ENCODE measurements around the gene DSCAM.

Gene DSCAM

DNA sequence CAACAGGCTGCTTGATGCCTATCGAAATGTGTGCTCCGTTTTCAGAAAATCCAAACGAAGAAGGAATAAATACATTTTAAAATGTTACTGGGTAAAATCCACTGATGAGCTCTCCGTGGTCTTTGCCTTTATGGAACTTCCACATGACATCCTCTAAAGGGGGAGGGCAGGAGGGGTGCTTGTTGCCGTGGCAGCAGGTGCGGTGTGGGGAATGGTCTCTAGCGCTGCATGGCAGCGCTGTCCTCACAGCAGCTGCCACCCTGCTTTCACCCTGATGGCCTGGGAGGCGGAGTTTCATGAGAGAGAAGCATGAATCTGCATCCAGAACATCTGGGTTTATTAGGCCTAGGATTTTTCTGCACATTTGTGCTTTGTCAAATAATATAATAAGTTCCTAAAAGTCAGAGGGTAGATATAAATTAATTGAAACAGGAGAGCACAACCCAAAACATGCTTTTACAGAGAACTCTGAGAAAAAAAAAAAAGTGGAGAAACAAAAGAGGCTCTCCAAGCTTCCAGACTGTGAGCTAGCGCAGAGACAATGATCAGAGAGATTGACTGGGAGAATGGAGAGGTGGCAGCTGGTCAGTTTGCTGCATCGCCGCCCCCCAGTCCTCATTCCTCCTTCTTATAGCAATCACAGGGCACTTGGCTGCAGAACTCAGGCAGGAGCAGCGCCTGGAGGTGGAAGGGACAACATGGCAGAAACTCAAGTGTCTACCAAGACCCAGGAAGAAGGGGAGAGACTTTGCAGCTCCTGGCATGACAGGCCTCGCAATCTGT is 228.6 kb downstream of the DSCAM start:
- no peak for DNase-seq (ENCODE audit: low read depth in 4 of 4, low spot score in 1 of 4)

DNA sequence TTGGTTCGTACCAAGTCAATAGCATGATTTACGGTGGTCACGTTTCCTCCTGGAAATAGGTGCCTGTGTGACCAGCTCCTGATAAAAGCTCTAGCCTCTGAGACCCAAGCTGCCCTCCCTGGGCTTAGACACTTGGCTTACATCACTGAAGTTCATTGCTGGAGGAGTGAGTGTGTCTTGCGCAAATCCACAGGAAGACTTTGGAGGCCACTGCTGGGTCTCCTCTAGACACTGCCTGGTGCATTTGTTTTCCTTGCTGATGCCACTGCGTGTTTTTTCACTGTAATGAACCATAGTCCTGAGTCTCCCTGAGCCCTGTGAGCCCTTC is 230.6 kb downstream of the DSCAM start:
- DNase-seq (ENCODE audit: low read depth in 4 of 4, low spot score in 1 of 4), result no peak

DNA sequence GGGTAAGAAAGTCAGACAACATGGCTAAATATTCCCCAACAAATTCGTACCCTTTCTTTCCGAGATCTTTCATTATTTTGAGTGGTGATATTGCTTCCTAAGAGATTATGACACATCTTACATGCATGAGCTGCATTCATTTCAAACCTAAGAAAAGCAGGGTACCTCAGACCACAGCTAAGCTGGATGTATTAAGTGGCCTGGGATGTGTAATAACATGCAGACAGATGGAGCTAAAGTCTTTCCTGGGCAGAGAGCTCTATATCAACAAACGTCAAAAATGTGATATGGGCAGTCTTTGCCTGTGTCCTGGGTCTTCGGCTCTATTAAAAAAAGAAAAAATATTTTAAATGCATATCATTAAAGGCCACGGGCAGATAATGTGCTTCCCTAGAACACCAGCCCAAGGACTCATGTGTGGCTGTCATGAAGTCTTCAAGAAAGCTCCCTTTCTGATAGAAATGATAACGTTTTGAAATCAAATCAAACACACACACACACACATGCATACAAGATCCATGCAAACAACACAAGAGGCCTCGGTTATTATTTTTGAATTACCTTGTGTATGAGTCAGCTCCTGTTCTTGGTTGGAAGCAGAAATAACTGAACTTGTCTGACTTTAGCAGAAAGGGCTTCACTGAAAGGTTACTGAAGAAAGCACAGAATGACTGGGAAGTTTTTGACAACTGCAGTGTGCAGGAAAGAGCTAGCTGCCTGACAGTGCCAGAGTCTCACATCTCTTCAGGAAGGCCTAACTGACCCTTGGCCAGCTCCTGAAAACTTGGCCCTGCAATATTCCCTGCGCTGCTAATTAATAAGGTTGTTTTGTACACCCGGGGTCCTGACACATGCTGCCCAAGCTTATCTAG is 231.2 kb downstream of the DSCAM start:
- DNase-seq (ENCODE audit: low read depth in 4 of 4, low spot score in 1 of 4), result no peak

DNA sequence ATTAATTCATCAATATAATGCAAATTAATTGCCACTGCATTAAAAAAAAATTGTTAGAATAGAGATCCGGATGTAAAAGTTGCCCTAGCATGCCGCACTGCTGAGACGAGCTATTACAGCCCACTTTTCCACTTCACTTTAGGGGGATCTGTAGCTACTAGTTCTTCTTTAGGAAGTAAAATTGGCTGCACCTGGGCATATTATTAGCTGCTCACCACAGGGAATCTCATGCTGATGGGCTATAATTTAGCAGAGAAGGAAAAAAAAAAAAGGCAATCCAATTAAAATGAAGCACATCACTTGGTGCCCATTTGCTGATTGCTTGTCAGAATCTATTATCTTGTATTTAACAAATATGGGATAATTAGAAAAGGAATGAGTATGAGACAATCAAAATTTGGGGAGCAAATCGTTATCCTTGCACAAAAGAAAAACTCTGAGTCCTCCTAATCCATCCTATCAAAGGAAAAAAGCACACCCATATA is 233.4 kb downstream of the DSCAM start:
- DNase-seq (ENCODE audit: low read depth in 4 of 4, low spot score in 1 of 4), result no peak

DNA sequence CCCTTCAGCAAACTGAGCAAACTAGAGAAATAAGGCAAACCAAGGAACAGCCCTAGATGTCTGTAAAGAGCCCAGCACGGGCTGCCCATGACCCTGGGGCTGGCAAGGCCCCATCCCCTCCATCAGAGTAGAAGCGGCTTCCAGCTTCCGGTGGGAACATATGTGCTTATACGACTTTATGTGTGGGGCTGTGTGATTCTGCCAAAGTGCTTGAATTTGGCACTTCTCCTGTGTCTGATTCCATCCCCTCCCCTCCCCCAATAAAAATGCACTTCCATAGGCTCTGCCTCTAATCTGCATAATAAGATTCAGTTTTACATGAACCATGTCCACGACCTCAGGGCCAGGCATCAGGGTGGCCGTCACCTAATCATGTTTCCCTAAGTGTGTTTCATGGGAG is 236.6 kb downstream of the DSCAM start:
- no peak for DNase-seq (ENCODE audit: low read depth in 4 of 4, low spot score in 1 of 4)

DNA sequence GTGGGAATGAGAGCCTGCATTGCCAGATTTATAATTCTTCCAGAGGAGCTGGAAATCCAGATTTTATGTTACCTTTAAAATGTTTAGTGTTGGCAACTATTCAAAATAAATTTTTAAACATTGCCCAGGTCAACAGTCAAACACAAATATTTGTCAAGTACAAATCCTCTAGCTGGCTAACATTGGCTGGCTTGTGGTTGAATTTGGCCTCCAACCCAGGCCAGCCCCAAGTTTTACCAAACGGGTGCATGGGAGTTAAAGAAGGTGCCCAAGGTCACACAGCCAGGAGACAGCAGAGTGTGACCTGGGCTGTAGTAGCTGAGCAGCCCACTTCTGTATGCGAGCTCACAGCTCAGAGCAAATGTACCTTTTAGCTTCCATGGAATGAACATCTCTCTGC is 240.6 kb downstream of the DSCAM start:
- DNase-seq (ENCODE audit: low read depth in 4 of 4, low spot score in 1 of 4), result no peak

DNA sequence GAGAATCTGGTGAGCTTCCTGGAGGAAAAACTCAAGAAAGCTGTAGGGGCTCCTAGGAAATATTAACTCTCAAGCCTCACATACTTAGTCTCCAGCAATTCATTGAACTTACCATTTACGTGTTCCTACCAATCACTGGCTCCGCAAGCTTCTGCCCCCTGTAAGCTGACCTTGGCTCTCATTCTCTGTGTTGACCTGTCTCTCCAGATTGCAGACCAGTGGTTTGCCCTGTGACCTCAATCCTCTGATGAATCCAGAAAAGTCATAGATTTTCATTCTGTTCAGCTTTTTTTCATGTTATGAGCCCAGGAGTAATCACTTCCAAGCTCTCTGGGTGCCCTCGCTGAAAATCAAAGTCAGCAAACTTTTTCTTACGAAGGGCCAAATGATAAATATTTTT is 241.9 kb downstream of the DSCAM start:
- no peak for DNase-seq (ENCODE audit: low read depth in 4 of 4, low spot score in 1 of 4)

DNA sequence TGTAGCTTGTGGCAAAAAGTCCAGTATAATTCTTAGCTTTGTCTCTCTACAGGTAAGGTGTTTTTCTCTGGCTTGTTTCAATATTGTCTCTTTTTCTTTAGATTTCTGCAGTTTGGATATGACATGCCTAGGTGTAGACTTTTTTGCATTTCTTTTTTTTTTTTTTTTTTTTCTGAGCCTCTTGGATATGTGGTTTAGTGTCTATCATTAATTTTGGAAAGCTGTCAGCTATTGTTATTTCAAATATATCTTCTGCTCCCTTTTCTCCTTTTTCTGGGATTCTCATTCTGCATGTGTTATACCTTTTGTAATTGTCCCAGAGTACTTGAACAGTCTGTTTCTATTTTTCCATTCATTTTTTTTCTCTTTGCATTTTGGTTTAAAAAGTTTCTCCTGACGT is 243.2 kb downstream of the DSCAM start:
- DNase-seq (ENCODE audit: low read depth in 4 of 4, low spot score in 1 of 4), result no peak

DNA sequence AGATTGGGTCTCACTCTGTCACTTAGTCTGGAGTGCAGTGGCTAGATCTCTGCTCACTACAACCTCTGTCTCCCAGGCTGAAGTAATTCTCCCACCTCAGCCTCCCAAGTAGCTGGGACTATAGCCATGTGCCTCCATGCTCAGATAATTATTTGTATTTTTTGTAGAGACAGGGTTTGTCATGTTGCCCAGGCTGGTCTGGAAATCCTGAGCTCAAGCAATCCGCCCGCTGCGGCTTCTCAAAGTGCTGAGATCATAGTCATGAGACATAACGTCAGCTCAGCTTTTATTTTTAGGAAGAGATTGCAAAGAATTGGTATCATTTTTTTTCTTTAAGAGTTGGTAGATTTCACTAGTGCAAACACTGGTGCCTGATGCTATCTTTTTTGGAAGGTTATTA is 244.9 kb downstream of the DSCAM start:
- DNase-seq (ENCODE audit: low read depth in 4 of 4, low spot score in 1 of 4), result no peak

DNA sequence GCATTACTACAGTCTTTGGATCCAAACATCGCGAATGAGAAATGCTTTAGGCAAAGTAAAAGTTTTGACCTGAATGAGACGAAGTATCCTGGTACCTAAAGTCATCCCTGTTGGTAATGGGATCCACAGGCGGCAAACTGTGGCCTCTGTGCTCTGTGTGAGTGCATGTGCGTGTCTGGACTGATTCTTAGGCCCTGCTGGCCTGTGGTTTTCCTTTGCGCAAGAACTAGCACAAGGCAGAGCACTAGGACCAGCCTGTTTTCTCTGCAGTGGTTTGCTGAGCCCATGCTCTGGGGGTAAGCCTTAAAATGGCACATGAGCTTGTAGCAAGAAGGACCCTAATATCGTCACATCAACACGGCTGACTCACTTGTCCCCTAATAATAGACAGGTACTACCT is 251.2 kb downstream of the DSCAM start:
- DNase-seq (ENCODE audit: low read depth in 4 of 4, low spot score in 1 of 4), result no peak

DNA sequence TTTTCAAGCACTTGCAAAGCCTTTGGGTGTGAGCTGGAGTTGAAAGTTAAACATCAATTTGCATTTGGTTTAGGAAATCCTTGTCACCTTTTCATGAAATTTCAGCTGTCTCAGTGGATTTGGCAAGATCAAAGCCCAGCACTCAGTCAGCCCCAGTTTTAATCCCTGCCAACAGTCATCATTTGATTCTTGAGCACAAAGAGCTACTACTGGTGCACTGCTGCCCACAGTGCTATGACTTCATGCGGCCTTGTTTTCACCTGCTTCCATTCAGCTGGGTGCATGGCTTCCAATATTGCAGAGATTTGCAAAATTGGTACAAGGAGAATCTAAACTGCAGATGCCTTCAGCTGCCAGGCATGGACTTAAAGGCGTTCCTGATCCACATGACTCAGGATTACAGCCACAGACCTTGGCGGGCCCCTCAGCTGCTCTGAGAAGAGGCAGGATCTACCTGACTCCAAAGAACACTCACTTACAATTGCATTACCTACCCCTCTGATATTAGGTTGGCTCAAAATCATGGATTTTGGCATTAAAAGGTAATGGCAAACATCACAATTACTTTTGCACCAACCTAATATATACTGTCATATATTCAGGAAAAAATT is 259.1 kb downstream of the DSCAM start:
- DNase-seq (ENCODE audit: low read depth in 4 of 4, low spot score in 1 of 4), result no peak

DNA sequence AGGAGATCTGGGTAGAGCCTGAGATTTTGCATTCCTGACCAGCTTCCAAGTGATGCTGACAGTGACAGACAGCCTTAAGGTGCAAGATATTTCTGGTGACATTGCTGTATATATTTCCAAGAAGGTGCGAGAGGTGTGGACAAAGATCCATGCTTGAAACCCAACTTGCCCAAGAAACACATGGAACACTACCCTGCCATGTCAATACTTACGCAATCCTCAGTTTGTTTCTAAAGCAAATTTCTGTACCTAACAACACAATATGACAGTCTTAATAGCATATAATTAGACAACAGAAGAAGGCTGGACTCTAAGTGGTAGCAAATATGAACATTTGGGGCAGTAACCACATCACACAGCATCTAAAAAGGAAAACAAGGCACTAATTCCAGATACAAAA is 260.4 kb downstream of the DSCAM start:
- no peak for DNase-seq (ENCODE audit: low read depth in 4 of 4, low spot score in 1 of 4)

DNA sequence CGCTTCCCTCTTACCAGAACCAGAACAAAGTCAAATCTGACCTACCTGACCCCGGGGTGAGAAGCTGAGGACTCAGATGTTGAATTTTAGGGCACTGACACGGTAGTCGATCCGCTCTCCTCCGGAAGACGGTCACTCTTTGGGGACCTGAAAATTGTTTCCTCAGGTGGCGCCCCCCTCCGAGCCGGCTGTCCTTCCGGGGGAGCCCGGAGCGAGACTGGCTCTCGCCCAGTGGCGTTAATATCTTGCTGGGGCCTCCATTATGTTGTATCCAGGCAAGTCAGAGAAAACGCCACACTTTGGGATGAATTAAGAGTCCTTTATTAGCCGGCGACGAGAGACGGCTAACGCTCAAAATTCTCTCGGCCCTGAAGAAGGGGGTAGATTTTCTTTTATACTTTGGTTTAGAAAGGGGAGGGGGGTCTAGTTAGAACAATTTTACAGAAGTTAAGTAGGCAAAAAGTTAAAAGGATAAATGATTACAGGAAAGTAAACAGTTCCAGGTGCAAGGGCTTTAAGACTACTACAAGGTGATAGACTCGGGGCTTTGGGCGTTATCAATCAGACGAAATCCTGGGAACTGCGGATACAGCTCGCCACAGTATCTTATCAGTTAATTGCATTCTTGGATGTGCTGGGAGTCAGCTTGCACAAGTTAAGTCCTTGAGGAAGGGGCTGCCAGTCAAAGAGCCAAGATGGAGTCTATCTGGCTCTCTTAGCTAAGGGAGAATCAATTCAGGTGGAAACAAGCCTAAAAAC is 269.5 kb downstream of the DSCAM start:
- no peak for DNase-seq (ENCODE audit: low read depth in 4 of 4, low spot score in 1 of 4)

DNA sequence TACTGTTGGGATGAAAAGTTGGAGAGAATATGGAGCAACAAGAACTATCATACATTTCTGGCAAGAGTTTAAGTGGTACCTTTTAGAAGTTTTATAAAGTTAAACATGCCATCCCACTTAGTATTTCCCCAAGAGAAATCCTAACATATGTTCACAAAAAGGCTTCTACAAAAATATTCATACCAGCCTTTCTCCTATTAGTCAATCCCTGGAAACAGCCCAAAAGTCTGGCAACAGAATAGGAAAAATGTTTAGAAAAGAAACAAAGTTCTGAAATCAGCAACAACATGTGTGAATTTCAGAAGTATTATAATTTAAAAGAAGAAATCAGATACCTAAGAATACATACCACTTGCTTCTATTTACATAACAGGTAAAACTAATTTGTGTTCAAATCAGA is 271.0 kb downstream of the DSCAM start:
- DNase-seq (ENCODE audit: low read depth in 4 of 4, low spot score in 1 of 4), result no peak

DNA sequence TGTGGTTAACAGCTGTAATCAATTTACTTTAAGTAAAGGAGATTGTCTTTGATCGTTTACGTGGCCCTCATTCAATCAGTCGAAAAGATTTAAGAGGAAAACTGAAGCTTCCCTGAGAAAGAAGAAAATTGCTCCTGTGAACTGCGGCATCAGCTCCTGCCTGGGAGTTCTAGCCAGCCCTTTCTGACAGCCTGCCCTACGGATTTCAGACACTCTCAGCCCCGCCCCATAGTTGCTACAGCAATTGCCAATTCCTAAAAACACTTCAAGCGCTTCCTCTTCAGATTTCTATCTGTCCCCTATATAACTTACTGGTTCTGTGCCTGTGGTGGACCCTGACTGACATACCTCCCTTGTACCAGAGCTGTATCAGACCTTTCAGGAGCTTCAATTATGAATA is 277.6 kb downstream of the DSCAM start:
- no peak for DNase-seq (ENCODE audit: low read depth in 4 of 4, low spot score in 1 of 4)

DNA sequence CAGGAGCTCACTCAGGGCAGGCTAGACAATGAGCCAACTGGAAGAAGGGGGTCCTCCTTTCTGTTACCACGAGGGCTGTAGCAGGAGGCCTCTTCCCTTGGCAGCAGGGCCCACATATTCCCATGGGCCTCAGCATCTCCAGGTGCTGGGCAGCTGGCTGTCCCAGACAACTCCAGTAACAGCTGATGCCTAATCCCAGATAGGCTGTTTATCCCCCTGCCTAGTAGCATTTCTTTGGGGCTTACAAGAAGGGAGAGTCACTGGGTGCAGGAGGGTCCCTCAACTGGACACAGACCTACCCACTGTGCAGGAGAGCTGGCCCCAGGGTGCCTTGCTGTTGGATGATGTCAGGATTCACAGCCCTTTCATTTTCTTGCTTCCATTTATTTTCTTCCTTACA is 278.2 kb downstream of the DSCAM start:
- DNase-seq (ENCODE audit: low read depth in 4 of 4, low spot score in 1 of 4), result no peak

DNA sequence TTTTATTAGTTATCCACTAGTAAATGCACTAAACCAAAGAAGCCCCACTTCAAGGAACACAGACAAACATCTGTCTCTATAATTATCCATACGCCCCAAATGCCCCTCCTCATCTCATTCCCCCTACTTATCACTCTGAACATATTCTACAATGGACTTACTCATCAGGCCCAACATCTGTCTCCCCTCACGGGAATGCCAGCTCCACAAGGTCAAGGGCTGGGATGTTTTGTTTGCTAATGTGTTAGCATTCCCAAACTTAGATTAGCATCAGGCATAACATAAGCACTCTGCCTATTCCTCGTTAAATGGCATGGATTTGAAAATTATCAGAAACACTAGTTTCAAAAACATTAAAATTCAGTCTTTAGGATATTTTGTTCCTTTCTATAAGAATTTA is 279.5 kb downstream of the DSCAM start:
- no peak for DNase-seq (ENCODE audit: low read depth in 4 of 4, low spot score in 1 of 4)

DNA sequence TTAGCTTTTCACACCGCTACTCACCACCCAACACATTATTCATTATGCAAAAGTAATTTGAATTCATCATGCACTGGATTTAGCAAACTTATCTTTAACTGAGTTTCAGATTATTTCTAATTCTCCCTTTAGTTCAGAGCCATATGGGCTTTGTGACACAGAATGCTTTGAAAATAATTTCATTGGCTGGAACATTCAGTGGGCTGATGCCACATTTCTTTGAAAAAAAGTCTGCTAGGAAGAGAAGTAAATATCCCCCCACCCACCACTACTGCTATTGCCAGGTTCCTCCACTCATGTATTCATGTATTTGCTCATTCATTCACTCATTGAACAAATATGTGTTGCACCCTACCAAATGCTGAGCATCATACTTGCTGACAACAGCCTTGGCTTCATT is 280.5 kb downstream of the DSCAM start:
- DNase-seq (ENCODE audit: low read depth in 4 of 4, low spot score in 1 of 4), result no peak

DNA sequence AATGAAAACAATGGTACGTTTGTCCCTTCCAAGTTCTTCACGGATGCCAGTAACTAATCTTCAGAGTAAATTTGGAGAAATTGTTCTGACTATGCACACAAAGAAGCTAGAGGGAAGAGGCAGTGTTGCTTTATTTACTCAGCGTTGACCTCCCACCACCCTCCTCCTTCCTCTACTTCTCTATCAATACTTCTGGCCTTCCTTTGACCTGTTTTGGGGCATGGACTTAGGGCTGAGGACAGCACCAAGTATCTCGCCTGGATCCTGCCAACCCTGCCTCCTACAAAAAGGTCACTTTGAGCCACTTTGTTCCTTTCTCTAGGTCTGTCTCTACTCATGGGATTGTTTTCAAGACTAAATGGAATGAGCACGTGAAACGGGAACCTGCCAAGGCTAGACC is 282.6 kb downstream of the DSCAM start:
- no peak for DNase-seq (ENCODE audit: low read depth in 4 of 4, low spot score in 1 of 4)

DNA sequence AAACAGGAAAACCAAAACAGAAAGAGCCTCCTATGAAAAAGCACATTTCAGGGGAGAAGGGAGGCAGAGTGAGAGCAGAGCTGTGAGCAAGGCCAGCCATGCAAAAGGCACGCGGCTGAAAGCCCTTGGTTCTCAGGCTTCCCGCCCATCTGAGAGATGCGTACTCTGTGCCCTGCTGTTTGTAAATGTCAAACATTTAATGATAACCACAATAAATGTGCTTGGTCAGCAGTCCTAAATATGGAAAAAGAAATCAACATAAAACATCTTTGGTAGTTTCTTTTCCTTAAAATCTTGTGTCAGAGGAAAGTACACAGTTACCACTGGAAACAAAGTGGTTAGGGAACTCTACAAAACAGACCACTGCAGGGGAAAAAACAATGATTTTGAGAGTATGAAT is 283.1 kb downstream of the DSCAM start:
- DNase-seq (ENCODE audit: low read depth in 4 of 4, low spot score in 1 of 4), result no peak

DNA sequence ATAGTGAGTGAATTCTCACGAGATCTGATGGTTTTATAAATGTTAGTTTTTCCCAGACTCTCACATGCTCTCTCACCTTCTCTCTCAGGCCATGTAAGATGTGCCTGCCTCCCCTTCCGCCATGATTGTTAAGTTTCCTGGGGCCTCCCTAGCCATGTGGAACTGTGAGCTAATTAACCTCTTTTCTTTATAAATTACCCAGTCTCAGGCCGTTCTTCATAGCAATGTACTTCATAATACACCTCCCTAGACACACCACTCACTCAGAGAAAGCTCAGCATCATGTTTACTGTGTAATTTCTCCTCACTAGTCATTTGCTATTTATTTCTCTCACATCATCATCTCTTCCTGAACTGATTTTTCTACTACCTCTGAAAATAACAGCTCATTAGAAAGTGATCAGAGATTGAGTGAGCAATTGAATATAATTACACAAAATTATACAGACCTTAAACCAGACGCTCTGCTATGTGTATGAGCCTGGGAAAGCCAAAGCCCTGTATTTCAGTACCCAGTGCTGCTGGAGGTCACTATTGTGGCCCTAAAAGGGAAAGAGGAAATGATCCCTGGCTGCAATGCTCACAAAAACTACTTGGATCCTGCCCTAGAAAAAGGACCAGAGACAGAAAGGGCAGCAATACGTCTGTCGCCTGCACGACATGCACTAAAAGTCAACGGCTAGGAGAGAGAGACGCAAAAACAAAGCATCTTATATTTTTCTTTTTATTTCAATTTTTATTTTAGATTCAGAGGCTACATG is 284.5 kb downstream of the DSCAM start:
- DNase-seq (ENCODE audit: low read depth in 4 of 4, low spot score in 1 of 4), result no peak
